GM13977 (cell line): ENCODE data around the gene ASB8.
"Not testable (repeated sequence)": the region's sequence is repeated elsewhere in the genome, so short reads cannot be mapped to it uniquely, and the experiment has no call there.

Experiments used
- DNase-seq: peaks from one replicate; pipeline ENCODE4 v3.0.0; 2012; ENCODE audit warnings: low spot score
- CTCF ChIP-seq: IDR thresholded peaks from 2 replicates; pipeline ENCODE4 v1.5.1; 2012; ENCODE audit warnings: mild to moderate bottlenecking, control low read depth; ENCODE audit not compliant: insufficient read depth; ENCODE audit errors: extremely low read depth, missing control alignments
- in situ Hi-C: fragments of 300-500 bp; cut with MboI; formaldehyde crosslinking; loops from one replicate; pipeline ENCODE4 v1.12.0; 2022; ENCODE audit warnings: low sequenced_read_pairs, low pct_unique_long_range_greater_than_20kb, mixed read lengths, inconsistent platforms; ENCODE audit not compliant: unreplicated experiment

The ASB8 gene

GRCh38 chr12:48129376-48129775, 27.9 kb downstream of the ASB8 start:
- TF ChIP-seq CTCF = no peak
- in situ Hi-C loops = no loop called here

GRCh38 chr12:48128800-48129199, 28.5 kb downstream of the ASB8 start:
- DNase-seq = no peak
- TF ChIP-seq CTCF = no peak
- in situ Hi-C loops = no loop called here

More at GRCh38 chr12:48129376-48129775, 27.9 kb downstream of the ASB8 start:
- no peak for DNase-seq

- in situ Hi-C loops = no loop called here
- TF ChIP-seq CTCF = no peak
- no peak for DNase-seq
These were observed 30.2 kb downstream of the ASB8 start for GRCh38 chr12:48126953-48127630.

GRCh38 chr12:48125985-48126384, 31.3 kb downstream of the ASB8 start:
- DNase-seq = no peak
- in situ Hi-C loops = no loop called here
- TF ChIP-seq CTCF = no peak

GRCh38 chr12:48125542-48125941, 31.8 kb downstream of the ASB8 start:
- in situ Hi-C loops, DNase-seq: not testable (repeated sequence)

- in situ Hi-C loops = no loop called here
- no peak for DNase-seq
- no peak for TF ChIP-seq CTCF
These were observed 34.1 kb downstream of the ASB8 start for GRCh38 chr12:48123169-48123568.

- TF ChIP-seq CTCF = no peak
- in situ Hi-C loops = no loop called here
- DNase-seq = no peak
These were observed 35.1 kb downstream of the ASB8 start for GRCh38 chr12:48122065-48122834.
